ENCODE data around the gene SLC22A23.

Gene SLC22A23

GRCh38 chr6:3308106-3308505 is 148.7 kb downstream of the SLC22A23 start:
- no peaks in the 10 kb centered on the region for H3K9me2 ChIP-seq (replicated peaks; ENCODE audit: insufficient read depth, low read length)
- TF ChIP-seq EZH2 (optimal IDR thresholded peaks at IDR 0.05; ENCODE audit: low read depth, low read length), result no peak
- no peak for TF ChIP-seq EZH2phosphoT487 (IDR thresholded peaks at IDR 0.05; ENCODE audit: low read length)
- TF ChIP-seq, protein P1, sequence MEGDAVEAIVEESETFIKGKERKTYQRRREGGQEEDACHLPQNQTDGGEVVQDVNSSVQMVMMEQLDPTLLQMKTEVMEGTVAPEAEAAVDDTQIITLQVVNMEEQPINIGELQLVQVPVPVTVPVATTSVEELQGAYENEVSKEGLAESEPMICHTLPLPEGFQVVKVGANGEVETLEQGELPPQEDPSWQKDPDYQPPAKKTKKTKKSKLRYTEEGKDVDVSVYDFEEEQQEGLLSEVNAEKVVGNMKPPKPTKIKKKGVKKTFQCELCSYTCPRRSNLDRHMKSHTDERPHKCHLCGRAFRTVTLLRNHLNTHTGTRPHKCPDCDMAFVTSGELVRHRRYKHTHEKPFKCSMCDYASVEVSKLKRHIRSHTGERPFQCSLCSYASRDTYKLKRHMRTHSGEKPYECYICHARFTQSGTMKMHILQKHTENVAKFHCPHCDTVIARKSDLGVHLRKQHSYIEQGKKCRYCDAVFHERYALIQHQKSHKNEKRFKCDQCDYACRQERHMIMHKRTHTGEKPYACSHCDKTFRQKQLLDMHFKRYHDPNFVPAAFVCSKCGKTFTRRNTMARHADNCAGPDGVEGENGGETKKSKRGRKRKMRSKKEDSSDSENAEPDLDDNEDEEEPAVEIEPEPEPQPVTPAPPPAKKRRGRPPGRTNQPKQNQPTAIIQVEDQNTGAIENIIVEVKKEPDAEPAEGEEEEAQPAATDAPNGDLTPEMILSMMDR (IDR thresholded peaks at IDR 0.05; ENCODE audit: low read length), result no peak
- no peaks in the 10 kb centered on the region for H3K4me1 ChIP-seq (ENCODE audit: low read length)
- H3K79me2 ChIP-seq (ENCODE audit: low read length), result no peaks in the 10 kb centered on the region
- no peak overlapping the region for H3K4me3 ChIP-seq (ENCODE audit: low read length)
- DNase-seq, result no peak
- no peak overlapping the region for H3K27ac ChIP-seq (ENCODE audit: low read length)
- H3K27me3 ChIP-seq (replicated peaks; ENCODE audit: insufficient read depth, low read length), result no peaks in the 10 kb centered on the region
- H3K9me3 ChIP-seq (replicated peaks; ENCODE audit: insufficient read depth, low read length), result no peaks in the 10 kb centered on the region
- no peaks in the 10 kb centered on the region for H3F3A ChIP-seq (ENCODE audit: insufficient read depth, low read length)
- no peak overlapping the region for H3K4me2 ChIP-seq (ENCODE audit: low read depth, low read length)
- H4K20me1 ChIP-seq (ENCODE audit: insufficient read depth, low read length), result no peaks in the 10 kb centered on the region
- H3K9ac ChIP-seq (ENCODE audit: low read length), result no peak overlapping the region
- no peak overlapping the region for H2AFZ ChIP-seq (ENCODE audit: low read length)
- H3K36me3 ChIP-seq (replicated peaks; ENCODE audit: insufficient read depth, low read length), result no peaks in the 10 kb centered on the region

DNA sequence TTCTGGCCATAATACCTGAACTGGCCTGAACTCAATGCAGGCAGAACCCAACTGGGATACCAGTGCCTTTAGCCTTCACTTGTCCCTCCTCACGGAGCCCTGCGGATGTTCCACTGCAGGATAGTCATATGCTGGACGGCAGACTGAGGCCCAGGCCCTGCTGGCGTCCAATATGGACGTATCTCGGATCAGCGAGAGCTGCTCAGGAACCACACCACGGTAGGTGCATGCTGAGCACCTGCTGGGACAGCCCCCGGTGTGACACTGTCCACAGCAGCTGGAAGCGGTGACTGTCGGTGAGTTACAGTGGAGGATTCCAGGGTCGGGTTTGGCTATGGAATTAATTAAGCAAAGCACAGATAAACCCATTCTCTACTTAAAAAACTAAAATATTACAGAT is 149.4 kb downstream of the SLC22A23 start:
- Histone ChIP-seq H3K4me1 (ENCODE audit: low read length) (no peaks in the 10 kb centered on the region), H2AFZ (ENCODE audit: low read length) (no peak overlapping the region), H3K36me3 (replicated peaks; ENCODE audit: insufficient read depth, low read length) (no peaks in the 10 kb centered on the region), H3K4me3 (ENCODE audit: low read length) (no peak overlapping the region), H3K27me3 (replicated peaks; ENCODE audit: insufficient read depth, low read length) (no peaks in the 10 kb centered on the region), H3K79me2 (ENCODE audit: low read length) (no peaks in the 10 kb centered on the region), H3K27ac (ENCODE audit: low read length) (no peak overlapping the region), H3K9me2 (replicated peaks; ENCODE audit: insufficient read depth, low read length) (no peaks in the 10 kb centered on the region), H3K4me2 (ENCODE audit: low read depth, low read length) (no peak overlapping the region), H3F3A (ENCODE audit: insufficient read depth, low read length) (no peaks in the 10 kb centered on the region), H3K9me3 (replicated peaks; ENCODE audit: insufficient read depth, low read length) (no peaks in the 10 kb centered on the region), H3K9ac (ENCODE audit: low read length) (no peak overlapping the region), H4K20me1 (ENCODE audit: insufficient read depth, low read length) (no peaks in the 10 kb centered on the region)
- TF ChIP-seq, protein P1 (IDR thresholded peaks at IDR 0.05; ENCODE audit: low read length), result no peak
- TF ChIP-seq EZH2phosphoT487 (IDR thresholded peaks at IDR 0.05; ENCODE audit: low read length), result no peak
- TF ChIP-seq EZH2 (optimal IDR thresholded peaks at IDR 0.05; ENCODE audit: low read depth, low read length), result no peak
- no peak for DNase-seq

GRCh38 chr6:3306848-3307247 is 150.0 kb downstream of the SLC22A23 start:
- H3K9me2 ChIP-seq (replicated peaks; ENCODE audit: insufficient read depth, low read length), result no peaks in the 10 kb centered on the region
- H3K9ac ChIP-seq (ENCODE audit: low read length), result no peak overlapping the region
- H3K27me3 ChIP-seq (replicated peaks; ENCODE audit: insufficient read depth, low read length), result no peaks in the 10 kb centered on the region
- TF ChIP-seq, protein P1 (IDR thresholded peaks at IDR 0.05; ENCODE audit: low read length), result no peak
- TF ChIP-seq EZH2 (optimal IDR thresholded peaks at IDR 0.05; ENCODE audit: low read depth, low read length) (no peak), EZH2phosphoT487 (IDR thresholded peaks at IDR 0.05; ENCODE audit: low read length) (no peak)
- H4K20me1 ChIP-seq (ENCODE audit: insufficient read depth, low read length), result no peaks in the 10 kb centered on the region
- no peak overlapping the region for H3K27ac ChIP-seq (ENCODE audit: low read length)
- no peak overlapping the region for H3K4me2 ChIP-seq (ENCODE audit: low read depth, low read length)
- H3K4me1 ChIP-seq (ENCODE audit: low read length), result no peaks in the 10 kb centered on the region
- no peaks in the 10 kb centered on the region for H3K79me2 ChIP-seq (ENCODE audit: low read length)
- H3K9me3 ChIP-seq (replicated peaks; ENCODE audit: insufficient read depth, low read length), result no peaks in the 10 kb centered on the region
- no peak for DNase-seq
- H3F3A ChIP-seq (ENCODE audit: insufficient read depth, low read length), result no peaks in the 10 kb centered on the region
- H3K4me3 ChIP-seq (ENCODE audit: low read length), result no peak overlapping the region
- H3K36me3 ChIP-seq (replicated peaks; ENCODE audit: insufficient read depth, low read length), result no peaks in the 10 kb centered on the region
- H2AFZ ChIP-seq (ENCODE audit: low read length), result no peak overlapping the region

All from MM.1S (cell line).